NOMO-1 treated with dmso at 0.1 percent for 144 hours (cell line): ENCODE results near the gene LFNG.
A peak's percentile ranks its signal among the peaks of the same experiment; 100 is the strongest.
"Not testable (repeated sequence)": the region's sequence is repeated elsewhere in the genome, so short reads cannot be mapped to it uniquely, and the experiment has no call there.

Source experiments
- DNase-seq: peaks from one replicate; lab custom pipeline; 2025; ENCODE audit not compliant: unreplicated experiment; lab: John Stamatoyannopoulos, UW

LFNG gene

GRCh38 chr7:2542916-2543871 is 23.6 kb downstream of the LFNG start:
- no peak for DNase-seq

GRCh38 chr7:2544541-2545188 is 25.1 kb downstream of the LFNG start:
- no peak for DNase-seq

GRCh38 chr7:2545746-2546425 is 26.3 kb downstream of the LFNG start:
- DNase-seq = no peak

GRCh38 chr7:2546776-2547586 is 27.4 kb downstream of the LFNG start:
- DNase-seq = no peak

- no peak for DNase-seq
Observed at GRCh38 chr7:2551418-2551817, 31.8 kb downstream of the LFNG start.

- no peak for DNase-seq
Observed at GRCh38 chr7:2553108-2553507, 33.5 kb downstream of the LFNG start.

- no peak for DNase-seq
Observed at GRCh38 chr7:2553831-2554581, 34.4 kb downstream of the LFNG start.

GRCh38 chr7:2554661-2555111 is 35.1 kb downstream of the LFNG start:
- DNase-seq = no peak

- DNase-seq = peak; percentile 79
Observed at GRCh38 chr7:2555121-2556052, 35.8 kb downstream of the LFNG start, which contains the start of gene BRAT1. BRAT1 (minus strand) TSS chr7:2555524; CDS start chr7:2554431, 1,093 bp downstream.

- peak; percentile 71 for DNase-seq
Observed at GRCh38 chr7:2558629-2559282, 39.2 kb downstream of the LFNG start, which contains the start of gene IQCE. IQCE (plus strand) TSS chr7:2558979; CDS start chr7:2559182, 203 bp downstream.

- DNase-seq = no peak
Observed at GRCh38 chr7:2559283-2559950, 39.8 kb downstream of the LFNG start.

GRCh38 chr7:2563955-2564354 is 44.4 kb downstream of the LFNG start:
- DNase-seq = not testable (repeated sequence)

- no peak for DNase-seq
Observed at GRCh38 chr7:2564970-2565540, 45.5 kb downstream of the LFNG start.

GRCh38 chr7:2566348-2566889 is 46.8 kb downstream of the LFNG start:
- DNase-seq = no peak

GRCh38 chr7:2566890-2567678 is 47.5 kb downstream of the LFNG start:
- no peak for DNase-seq

- no peak for DNase-seq
Observed at GRCh38 chr7:2567679-2568278, 48.2 kb downstream of the LFNG start.
